Right forelimb (tissue), 1 donor: ENCODE data around the gene MYG1.

ENCODE experiments used
- DNase-seq: peaks from one replicate; pipeline ENCODE4 v3.0.0-alpha.2; 2018

The MYG1 gene, protein sequence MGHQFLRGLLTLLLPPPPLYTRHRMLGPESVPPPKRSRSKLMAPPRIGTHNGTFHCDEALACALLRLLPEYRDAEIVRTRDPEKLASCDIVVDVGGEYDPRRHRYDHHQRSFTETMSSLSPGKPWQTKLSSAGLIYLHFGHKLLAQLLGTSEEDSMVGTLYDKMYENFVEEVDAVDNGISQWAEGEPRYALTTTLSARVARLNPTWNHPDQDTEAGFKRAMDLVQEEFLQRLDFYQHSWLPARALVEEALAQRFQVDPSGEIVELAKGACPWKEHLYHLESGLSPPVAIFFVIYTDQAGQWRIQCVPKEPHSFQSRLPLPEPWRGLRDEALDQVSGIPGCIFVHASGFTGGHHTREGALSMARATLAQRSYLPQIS

GRCh38 chr12:53299454-53300180, at the start of gene MYG1:
Gene MYG1, plus strand, starts transcription at chr12:53299695. Its CDS starts 43 bp downstream, at chr12:53299738.
- peak; percentile 91 for DNase-seq

DNA sequence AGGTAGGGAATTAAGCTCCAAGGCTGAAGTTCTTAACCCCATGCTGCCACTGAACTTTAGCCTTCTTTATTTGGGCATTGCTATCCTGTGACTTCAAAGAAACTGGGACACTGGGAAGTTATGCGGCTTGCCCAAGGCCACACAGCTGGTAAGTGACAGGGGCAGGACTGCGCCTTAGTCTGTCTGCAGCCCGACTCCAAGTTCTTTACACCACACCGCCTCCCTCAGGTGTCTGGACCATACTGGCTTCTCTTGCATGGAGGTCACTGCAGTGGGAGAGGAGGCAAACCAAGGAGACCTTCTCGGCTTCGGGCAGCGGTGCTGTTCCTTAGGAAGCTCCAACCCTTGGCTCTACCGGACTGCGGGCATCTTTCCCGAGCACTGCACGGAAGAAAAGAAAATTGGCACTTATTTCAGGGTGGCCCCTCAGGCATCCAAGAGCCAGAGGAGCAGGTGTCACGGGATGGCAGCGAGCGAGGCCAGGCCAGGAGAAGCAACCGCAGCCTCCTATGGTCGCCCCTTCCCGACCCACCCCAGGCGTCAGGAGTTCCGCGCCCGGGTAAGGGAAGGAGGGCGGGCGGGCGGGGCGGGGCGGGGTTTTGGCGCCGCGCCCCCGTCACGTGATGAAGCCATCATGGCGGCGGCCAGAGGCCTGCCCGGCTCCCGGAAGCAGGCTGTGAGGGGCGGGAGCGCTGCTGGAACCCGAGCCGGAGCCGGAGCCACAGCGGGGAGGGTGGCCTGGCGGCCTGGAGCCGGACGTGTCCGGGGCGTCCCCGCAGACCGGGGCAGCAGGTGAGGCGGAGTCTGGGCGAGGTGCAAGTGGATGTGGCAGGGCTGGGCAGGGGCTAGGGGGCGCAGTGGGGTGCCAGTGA, 47.8 kb upstream of the MYG1 start:
- DNase-seq = peak; percentile 94

GRCh38 chr12:53252349-53252916, 47.1 kb upstream of the MYG1 start:
- DNase-seq = no peak

- DNase-seq = no peak
Measured at GRCh38 chr12:53253298-53253697, 46.2 kb upstream of the MYG1 start.

- no peak for DNase-seq
Measured at GRCh38 chr12:53254816-53255545, 44.5 kb upstream of the MYG1 start.

DNA sequence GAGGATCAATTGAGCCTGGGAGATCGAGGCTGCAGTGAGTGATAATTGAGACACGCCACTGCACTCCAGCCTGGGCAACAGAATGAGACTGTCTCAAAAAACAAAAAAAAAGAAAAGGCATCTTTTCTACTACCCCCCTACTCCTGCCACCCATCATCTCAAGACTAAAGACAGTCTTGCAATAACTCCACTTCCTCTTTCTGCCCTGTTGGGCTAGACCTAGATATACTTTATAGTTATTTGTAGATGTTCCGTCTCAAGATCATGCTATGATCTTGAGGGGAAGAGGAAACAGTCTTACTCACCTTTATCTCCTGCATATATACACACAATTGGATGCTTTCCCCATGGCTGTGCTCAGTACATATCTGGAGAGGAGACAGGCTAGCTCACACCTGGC, 43.5 kb upstream of the MYG1 start:
- no peak for DNase-seq

- no peak for DNase-seq
Measured at GRCh38 chr12:53258541-53259539, 40.7 kb upstream of the MYG1 start.

DNA sequence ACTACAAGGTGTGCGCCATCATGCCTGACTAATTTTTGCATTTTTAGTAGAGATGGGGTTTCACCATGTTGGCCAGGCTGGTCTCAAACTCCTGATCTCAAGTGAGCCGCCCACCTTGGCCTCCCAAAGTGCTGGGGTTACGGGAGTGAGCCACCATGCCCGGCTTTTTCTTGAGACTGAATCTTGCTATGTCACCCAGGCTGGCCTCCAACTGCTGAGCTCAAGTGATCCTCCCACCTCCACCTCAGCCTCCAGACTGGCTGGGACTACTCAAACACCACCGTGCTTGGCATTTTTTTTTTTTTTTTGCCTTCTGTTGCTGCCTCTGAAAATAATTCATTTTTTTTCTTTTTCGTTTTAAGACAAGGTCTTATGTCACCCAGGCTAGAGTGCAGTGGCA, 39.6 kb upstream of the MYG1 start:
- no peak for DNase-seq

DNA sequence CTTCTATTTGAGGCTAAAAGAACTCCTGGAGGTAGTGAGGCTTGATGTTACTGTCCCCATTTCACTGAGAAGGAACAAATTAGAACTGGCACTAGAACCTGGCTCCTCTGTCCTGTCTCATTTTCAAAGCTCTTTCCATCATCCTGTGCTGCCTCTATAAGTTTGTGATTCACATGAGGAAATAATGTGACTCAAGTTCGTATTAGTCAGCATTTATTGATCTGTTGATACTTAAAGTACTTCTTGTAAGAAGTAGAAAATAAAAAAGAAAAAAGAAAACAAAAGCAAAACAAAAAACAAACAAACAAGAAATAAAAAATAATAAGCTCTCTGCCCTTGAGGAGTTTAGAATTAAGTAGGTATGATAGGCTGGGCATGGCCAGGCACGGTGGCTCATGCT, 33.7 kb upstream of the MYG1 start:
- DNase-seq = no peak

DNA sequence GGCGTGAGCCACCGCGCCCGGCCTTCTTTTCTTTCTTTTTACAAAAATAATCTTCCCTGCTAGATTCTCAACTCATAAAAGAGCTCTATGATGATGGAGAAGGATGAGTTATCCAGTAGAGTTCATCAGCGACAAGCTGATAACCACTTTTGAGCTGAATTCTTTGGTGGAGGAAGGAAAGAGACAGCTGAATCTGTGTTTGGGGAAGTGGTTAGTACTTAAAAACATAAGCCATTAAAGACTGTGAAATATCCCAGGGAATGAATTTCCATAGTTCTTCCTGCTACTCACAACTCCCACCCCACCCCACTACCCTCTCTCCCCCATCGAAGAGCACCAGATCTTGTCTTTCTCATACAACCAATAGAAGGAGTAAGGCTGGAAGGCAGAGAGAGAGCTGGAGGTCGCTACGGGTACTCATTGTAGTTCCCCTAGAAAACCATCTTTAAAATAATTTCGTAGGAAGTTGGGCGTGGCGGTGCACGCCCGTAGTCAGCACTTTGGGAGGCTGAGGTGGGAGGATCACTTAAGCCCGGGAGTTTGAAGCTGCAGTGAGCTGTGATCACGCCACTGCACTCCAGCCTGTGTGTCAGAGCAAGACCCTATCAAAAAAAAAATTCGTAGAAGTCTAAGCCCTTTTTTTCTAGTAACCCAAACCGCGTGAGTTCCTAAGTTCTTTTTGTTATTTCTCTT, 32.0 kb upstream of the MYG1 start:
- no peak for DNase-seq

GRCh38 chr12:53267999-53268629, 31.4 kb upstream of the MYG1 start, which contains the start of gene ESPL1:
Gene ESPL1, plus strand, starts transcription at chr12:53268299. Its CDS starts 468 bp downstream, at chr12:53268767.
- DNase-seq = peak; percentile 91

GRCh38 chr12:53268630-53269562, 30.6 kb upstream of the MYG1 start:
- no peak for DNase-seq

GRCh38 chr12:53274445-53274844, 25.1 kb upstream of the MYG1 start:
- no peak for DNase-seq

- DNase-seq = no peak
Measured at GRCh38 chr12:53276511-53276910, 23.0 kb upstream of the MYG1 start.

DNA sequence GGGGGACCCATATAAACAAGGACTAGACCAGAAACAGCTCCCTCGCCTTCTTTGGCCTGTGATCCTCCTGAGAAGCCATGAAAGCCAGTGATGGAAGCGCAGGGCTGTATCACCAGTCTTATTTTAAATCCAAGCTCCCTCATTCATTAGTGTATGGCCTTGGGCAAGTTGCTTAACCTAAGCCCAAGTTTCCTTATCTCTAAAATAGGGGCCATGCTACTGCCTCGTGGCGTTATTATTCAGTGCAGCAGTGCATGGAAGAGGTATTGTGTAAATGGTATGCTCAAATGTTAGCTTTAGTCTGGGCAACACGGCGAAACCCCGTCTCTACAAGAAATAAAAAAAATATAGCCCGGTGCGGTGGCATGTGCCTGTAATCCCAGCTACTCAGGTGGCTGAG, 21.5 kb upstream of the MYG1 start:
- no peak for DNase-seq

DNA sequence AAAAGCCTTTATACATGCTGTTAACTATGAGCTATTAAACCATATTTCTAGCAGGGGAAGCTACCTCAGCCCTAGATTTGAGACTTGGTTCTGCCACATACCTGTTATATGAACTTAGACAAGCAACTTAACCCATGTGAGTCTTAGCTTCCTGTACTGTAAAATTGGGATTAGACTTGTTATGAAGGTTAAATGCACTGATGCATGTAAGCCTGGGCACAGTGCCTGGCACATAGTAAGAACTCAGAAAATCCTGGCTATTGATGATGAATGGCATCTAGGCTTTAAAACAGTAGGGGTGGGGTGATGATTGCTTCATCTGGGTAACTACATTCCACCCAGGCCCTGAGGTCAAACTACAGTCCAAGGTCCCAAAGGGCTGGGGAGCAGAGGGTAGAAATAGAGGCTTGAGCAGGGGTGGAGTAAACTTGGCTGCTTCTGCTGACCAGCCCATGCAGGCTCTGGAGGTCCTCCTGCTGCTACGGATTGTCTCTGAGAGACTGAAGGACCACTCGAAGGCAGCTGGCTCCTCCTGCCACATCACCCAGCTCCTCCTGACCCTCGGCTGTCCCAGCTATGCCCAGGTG, 20.1 kb upstream of the MYG1 start:
- DNase-seq = no peak

DNA sequence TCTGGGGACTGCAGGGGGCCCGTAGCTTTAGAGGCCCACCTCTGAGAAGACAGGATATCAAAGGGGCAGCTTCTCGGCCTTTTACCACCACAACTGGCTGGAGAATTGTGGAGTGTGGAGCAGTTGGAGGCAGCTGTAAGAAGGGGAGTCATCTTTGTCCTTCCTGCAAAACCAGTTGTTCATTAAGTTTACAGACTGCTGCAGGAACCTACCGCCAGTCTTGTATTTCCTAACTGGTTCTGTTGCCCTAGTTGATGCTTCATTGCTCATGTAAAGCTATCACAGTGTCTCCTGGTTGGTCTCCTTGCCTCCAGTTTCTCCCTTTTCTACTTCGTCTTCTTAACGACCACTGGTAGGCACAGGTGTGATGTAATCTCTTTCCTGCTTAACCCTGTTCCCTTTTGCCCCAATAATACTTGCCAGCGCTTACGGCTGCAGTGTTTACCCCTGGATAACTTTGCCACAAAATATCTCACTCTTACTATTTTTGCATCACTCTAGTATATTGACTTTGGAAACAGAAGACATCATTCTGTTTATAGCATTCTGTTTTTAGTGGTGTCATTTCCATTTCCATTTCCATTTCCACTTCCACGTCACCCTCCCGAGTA, 19.5 kb upstream of the MYG1 start:
- no peak for DNase-seq

DNA sequence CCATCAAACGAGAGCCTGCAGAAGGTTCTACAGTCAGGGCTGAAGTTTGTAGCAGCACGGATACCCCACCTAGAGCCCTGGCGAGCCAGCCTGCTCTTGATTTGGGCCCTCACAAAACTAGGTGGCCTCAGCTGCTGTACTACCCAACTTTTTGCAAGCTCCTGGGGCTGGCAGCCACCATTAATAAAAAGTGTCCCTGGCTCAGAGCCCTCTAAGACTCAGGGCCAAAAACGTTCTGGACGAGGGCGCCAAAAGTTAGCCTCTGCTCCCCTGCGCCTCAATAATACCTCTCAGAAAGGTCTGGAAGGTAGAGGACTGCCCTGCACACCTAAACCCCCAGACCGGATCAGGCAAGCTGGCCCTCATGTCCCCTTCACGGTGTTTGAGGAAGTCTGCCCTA, 13.0 kb upstream of the MYG1 start:
- DNase-seq = no peak
